Skin of body (tissue), 2 donors: Measurements from ENCODE around the gene COX11. TPM values are rescaled to one million over a fixed set of nuclear protein-coding genes. Genes with fewer than 3 reads are reported as not detected.

Experiments
- DNase-seq: peaks from one replicate; lab custom pipeline; 2025; lab: John Stamatoyannopoulos, UW
- total RNA-seq: library from RNA; depleted of rRNA; stranded (reverse); fragments of >200 nt; gene quantifications from one replicate; pipeline ENCODE4 v1.2.3, GENCODE V29; 2014

The COX11 gene
- 54.9 TPM for total RNA-seq

GRCh38 chr17:54968262-54968987 lies at the start of gene COX11, which contains the start of gene STXBP4:
Gene COX11 (minus strand): TSS chr17:54968654. CDS start chr17:54968646, 8 bp downstream.
Gene STXBP4 (plus strand): TSS chr17:54968765. CDS start chr17:54986220, 17,455 bp downstream.
- DNase-seq = peak; percentile 95

GRCh38 chr17:55005520-55005919 lies 37.1 kb upstream of the COX11 start:
- no peak for DNase-seq

GRCh38 chr17:55004484-55004883 lies 36.0 kb upstream of the COX11 start:
- DNase-seq = no peak

- DNase-seq = no peak
These were observed 34.0 kb upstream of the COX11 start for GRCh38 chr17:55002458-55002857.

GRCh38 chr17:54996441-54996840 lies 28.0 kb upstream of the COX11 start:
- no peak for DNase-seq

GRCh38 chr17:54992797-54993639 lies 24.6 kb upstream of the COX11 start:
- no peak for DNase-seq

GRCh38 chr17:54991567-54991966 lies 23.1 kb upstream of the COX11 start:
- DNase-seq = no peak

- DNase-seq = no peak
These were observed 21.7 kb upstream of the COX11 start for GRCh38 chr17:54990118-54990517.

- DNase-seq = no peak
These were observed 17.0 kb upstream of the COX11 start for GRCh38 chr17:54985476-54985875.

- DNase-seq = no peak
These were observed 14.8 kb upstream of the COX11 start for GRCh38 chr17:54983260-54983659.

- no peak for DNase-seq
These were observed 13.9 kb upstream of the COX11 start for GRCh38 chr17:54982399-54982798.

GRCh38 chr17:54980375-54980774 lies 11.9 kb upstream of the COX11 start:
- no peak for DNase-seq

- DNase-seq = no peak
These were observed 11.2 kb upstream of the COX11 start for GRCh38 chr17:54979657-54980056.

- no peak for DNase-seq
These were observed 9.3 kb upstream of the COX11 start for GRCh38 chr17:54977744-54978143.

GRCh38 chr17:54976316-54976715 lies 7.9 kb upstream of the COX11 start:
- DNase-seq = no peak

GRCh38 chr17:54974759-54975158 lies 6.3 kb upstream of the COX11 start:
- DNase-seq = no peak

GRCh38 chr17:54972406-54973138 lies 4.1 kb upstream of the COX11 start:
- no peak for DNase-seq

GRCh38 chr17:54971901-54972300 lies 3.4 kb upstream of the COX11 start:
- DNase-seq = no peak

- DNase-seq = no peak
These were observed 2.7 kb upstream of the COX11 start for GRCh38 chr17:54971147-54971546.

- DNase-seq = no peak
These were observed 1.5 kb upstream of the COX11 start for GRCh38 chr17:54969658-54970572.

GRCh38 chr17:54968988-54969332 lies 506 bp upstream of the COX11 start:
- no peak for DNase-seq
